ENCODE measurements around the gene LRRC56.

Gene LRRC56

GRCh38 chr11:558503-558902 is 21.2 kb downstream of the LRRC56 start:
- H3K9ac ChIP-seq (ENCODE audit: low read depth, low read length), result no peak overlapping the region
- peaks cover 10% of the 10 kb centered on the region for H3K4me1 ChIP-seq (ENCODE audit: control insufficient read depth, insufficient read depth, low read length)
- H3K27ac ChIP-seq (ENCODE audit: low read depth, low read length), result no peak overlapping the region
- H3K4me3 ChIP-seq (ENCODE audit: low read depth, low read length), result no peak overlapping the region
- H3K36me3 ChIP-seq (ENCODE audit: control insufficient read depth, insufficient read depth, low read length), result peaks cover 8% of the 10 kb centered on the region
- no peaks in the 10 kb centered on the region for H3K9me3 ChIP-seq (ENCODE audit: control insufficient read depth, insufficient read depth, low read length)
- peaks cover 27% of the 10 kb centered on the region for H3K27me3 ChIP-seq (ENCODE audit: control insufficient read depth, insufficient read depth, low read length)

GRCh38 chr11:559020-559620 is 21.8 kb downstream of the LRRC56 start:
- Histone ChIP-seq H3K4me1 (ENCODE audit: control insufficient read depth, insufficient read depth, low read length) (peaks cover 10% of the 10 kb centered on the region), H3K9ac (ENCODE audit: low read depth, low read length) (no peak overlapping the region), H3K36me3 (ENCODE audit: control insufficient read depth, insufficient read depth, low read length) (peaks cover 14% of the 10 kb centered on the region), H3K4me3 (ENCODE audit: low read depth, low read length) (no peak overlapping the region), H3K27ac (ENCODE audit: low read depth, low read length) (no peak overlapping the region), H3K9me3 (ENCODE audit: control insufficient read depth, insufficient read depth, low read length) (no peaks in the 10 kb centered on the region), H3K27me3 (ENCODE audit: control insufficient read depth, insufficient read depth, low read length) (peaks cover 27% of the 10 kb centered on the region)

GRCh38 chr11:559712-560304 is 22.5 kb downstream of the LRRC56 start:
- H3K4me1 ChIP-seq (ENCODE audit: control insufficient read depth, insufficient read depth, low read length), result peaks cover 10% of the 10 kb centered on the region
- peak overlapping the region; percentile 68 for H3K27ac ChIP-seq (ENCODE audit: low read depth, low read length)
- no peak overlapping the region for H3K9ac ChIP-seq (ENCODE audit: low read depth, low read length)
- H3K9me3 ChIP-seq (ENCODE audit: control insufficient read depth, insufficient read depth, low read length), result no peaks in the 10 kb centered on the region
- peaks cover 15% of the 10 kb centered on the region for H3K36me3 ChIP-seq (ENCODE audit: control insufficient read depth, insufficient read depth, low read length)
- peak overlapping the region; percentile 71 for H3K4me3 ChIP-seq (ENCODE audit: low read depth, low read length)
- H3K27me3 ChIP-seq (ENCODE audit: control insufficient read depth, insufficient read depth, low read length), result peaks cover 27% of the 10 kb centered on the region

- Histone ChIP-seq H3K4me1 (ENCODE audit: control insufficient read depth, insufficient read depth, low read length) (peaks cover 10% of the 10 kb centered on the region), H3K27me3 (ENCODE audit: control insufficient read depth, insufficient read depth, low read length) (peaks cover 26% of the 10 kb centered on the region), H3K27ac (ENCODE audit: low read depth, low read length) (peak within 1 kb of the TSS; percentile 68), H3K9me3 (ENCODE audit: control insufficient read depth, insufficient read depth, low read length) (no peaks in the 10 kb centered on the region), H3K9ac (ENCODE audit: low read depth, low read length) (peak within 1 kb of the TSS; percentile 44), H3K36me3 (ENCODE audit: control insufficient read depth, insufficient read depth, low read length) (peaks cover 15% of the 10 kb centered on the region), H3K4me3 (ENCODE audit: low read depth, low read length) (peak within 1 kb of the TSS; percentile 87)
Measured at GRCh38 chr11:560305-561147, 23.2 kb downstream of the LRRC56 start, which contains the start of the genes LMNTD2 and RASSF7. Gene LMNTD2 (minus strand): TSS chr11:560738. CDS start chr11:560716, 22 bp downstream. Gene RASSF7 (plus strand): TSS chr11:560970. CDS start chr11:561769, 799 bp downstream.

GRCh38 chr11:561148-562003 is 24.0 kb downstream of the LRRC56 start:
- H3K27me3 ChIP-seq (ENCODE audit: control insufficient read depth, insufficient read depth, low read length), result peaks cover 18% of the 10 kb centered on the region
- no peaks in the 10 kb centered on the region for H3K9me3 ChIP-seq (ENCODE audit: control insufficient read depth, insufficient read depth, low read length)
- peak overlapping the region; percentile 44 for H3K9ac ChIP-seq (ENCODE audit: low read depth, low read length)
- H3K4me3 ChIP-seq (ENCODE audit: low read depth, low read length), result peak overlapping the region; percentile 87
- H3K27ac ChIP-seq (ENCODE audit: low read depth, low read length), result peak overlapping the region; percentile 42
- peaks cover 15% of the 10 kb centered on the region for H3K36me3 ChIP-seq (ENCODE audit: control insufficient read depth, insufficient read depth, low read length)
- H3K4me1 ChIP-seq (ENCODE audit: control insufficient read depth, insufficient read depth, low read length), result peaks cover 10% of the 10 kb centered on the region

GRCh38 chr11:562046-562645 is 24.8 kb downstream of the LRRC56 start:
- H3K4me1 ChIP-seq (ENCODE audit: control insufficient read depth, insufficient read depth, low read length), result peaks cover 10% of the 10 kb centered on the region
- no peak overlapping the region for H3K9ac ChIP-seq (ENCODE audit: low read depth, low read length)
- no peak overlapping the region for H3K27ac ChIP-seq (ENCODE audit: low read depth, low read length)
- peaks cover 10% of the 10 kb centered on the region for H3K27me3 ChIP-seq (ENCODE audit: control insufficient read depth, insufficient read depth, low read length)
- H3K36me3 ChIP-seq (ENCODE audit: control insufficient read depth, insufficient read depth, low read length), result peaks cover 15% of the 10 kb centered on the region
- H3K9me3 ChIP-seq (ENCODE audit: control insufficient read depth, insufficient read depth, low read length), result no peaks in the 10 kb centered on the region
- H3K4me3 ChIP-seq (ENCODE audit: low read depth, low read length), result no peak overlapping the region; the same call in 1 of the 2 replicates

- Histone ChIP-seq H3K27ac (ENCODE audit: low read depth, low read length) (no peak overlapping the region), H3K9me3 (ENCODE audit: control insufficient read depth, insufficient read depth, low read length) (no peaks in the 10 kb centered on the region), H3K4me1 (ENCODE audit: control insufficient read depth, insufficient read depth, low read length) (peaks cover 10% of the 10 kb centered on the region), H3K36me3 (ENCODE audit: control insufficient read depth, insufficient read depth, low read length) (peaks cover 15% of the 10 kb centered on the region), H3K27me3 (ENCODE audit: control insufficient read depth, insufficient read depth, low read length) (no peaks in the 10 kb centered on the region), H3K9ac (ENCODE audit: low read depth, low read length) (no peak overlapping the region), H3K4me3 (ENCODE audit: low read depth, low read length) (no peak overlapping the region)
Measured at GRCh38 chr11:563066-563811, 25.9 kb downstream of the LRRC56 start.

- Histone ChIP-seq H3K4me3 (ENCODE audit: low read depth, low read length) (no peak overlapping the region), H3K27me3 (ENCODE audit: control insufficient read depth, insufficient read depth, low read length) (no peaks in the 10 kb centered on the region), H3K9me3 (ENCODE audit: control insufficient read depth, insufficient read depth, low read length) (no peaks in the 10 kb centered on the region), H3K9ac (ENCODE audit: low read depth, low read length) (no peak overlapping the region), H3K27ac (ENCODE audit: low read depth, low read length) (no peak overlapping the region), H3K36me3 (ENCODE audit: control insufficient read depth, insufficient read depth, low read length) (peaks cover 15% of the 10 kb centered on the region), H3K4me1 (ENCODE audit: control insufficient read depth, insufficient read depth, low read length) (peaks cover 10% of the 10 kb centered on the region)
Measured at GRCh38 chr11:563812-564578, 26.7 kb downstream of the LRRC56 start.

- H3K27me3 ChIP-seq (ENCODE audit: control insufficient read depth, insufficient read depth, low read length), result no peaks in the 10 kb centered on the region; the same call in 1 of the 2 replicates
- peaks cover 4% of the 10 kb centered on the region for H3K4me1 ChIP-seq (ENCODE audit: control insufficient read depth, insufficient read depth, low read length)
- H3K36me3 ChIP-seq (ENCODE audit: control insufficient read depth, insufficient read depth, low read length), result peaks cover 15% of the 10 kb centered on the region
- H3K4me3 ChIP-seq (ENCODE audit: low read depth, low read length), result no peak overlapping the region
- H3K9ac ChIP-seq (ENCODE audit: low read depth, low read length), result no peak overlapping the region
- peak overlapping the region; percentile 26 for H3K27ac ChIP-seq (ENCODE audit: low read depth, low read length)
- H3K9me3 ChIP-seq (ENCODE audit: control insufficient read depth, insufficient read depth, low read length), result no peaks in the 10 kb centered on the region
Measured at GRCh38 chr11:565921-566509, 28.7 kb downstream of the LRRC56 start.
